Upper lobe of right lung (tissue), 1 donor: ENCODE results near the gene EIF4A3. TPM values are rescaled to one million over a fixed set of nuclear protein-coding genes. Genes with fewer than 3 reads are reported as not detected.
A peak's percentile ranks its signal among the peaks of the same experiment; 100 is the strongest.

Experiments used
- ATAC-seq: fragments of 200-7000 bp; cut with Tn5 transposase; one replicate; pipeline ENCODE4 v1.9.1; 2020; ENCODE audit warnings: mild to moderate bottlenecking, moderate library complexity
- DNase-seq: peaks from one replicate; pipeline ENCODE4 v3.0.0-alpha.2; 2020
- H3K27ac ChIP-seq: fragments of 200-600 bp; one replicate; pipeline ENCODE4 v1.8.0; 2022
- H3K27me3 ChIP-seq: fragments of 200-600 bp; one replicate; pipeline ENCODE4 v1.8.0; 2022; ENCODE audit warnings: mild to moderate bottlenecking
- H3K36me3 ChIP-seq: fragments of 200-600 bp; one replicate; pipeline ENCODE4 v1.8.0; 2022
- H3K4me1 ChIP-seq: fragments of 200-600 bp; one replicate; pipeline ENCODE4 v1.8.0; 2022
- H3K4me3 ChIP-seq: fragments of 200-600 bp; one replicate; pipeline ENCODE4 v1.8.0; 2022; ENCODE audit warnings: mild to moderate bottlenecking
- H3K9me3 ChIP-seq: fragments of 200-600 bp; one replicate; pipeline ENCODE4 v1.8.0; 2022
- CTCF ChIP-seq: fragments of 200-600 bp; IDR thresholded peaks from one replicate; pipeline ENCODE4 v1.8.0; 2022; ENCODE audit warnings: antibody characterized with exemption
- intact Hi-C: fragments of 100-400 bp; cut with DNase I; formaldehyde crosslinking; loops from one replicate; pipeline ENCODE4 v1.11.0; 2022
- total RNA-seq: library from RNA; stranded (reverse); fragmentation: NEBNext Ultra II Directional; extraction: Animal tissue kit (Norgen Biotek cat#: 25700); gene quantifications from one replicate; pipeline ENCODE4 v1.2.1, GENCODE V29; 2021
- donor health status: DM: no; HTN: yes; CAD: no; lungs with severe emphysema.

EIF4A3 gene
- total RNA-seq, 1 donor from 2014 or later: 56.0 TPM

- Histone ChIP-seq H3K27ac (no peak overlapping the region), H3K36me3 (no peaks in the 10 kb centered on the region), H3K4me3 (no peak overlapping the region), H3K27me3 (no peaks in the 10 kb centered on the region), H3K4me1 (no peaks in the 10 kb centered on the region), H3K9me3 (no peaks in the 10 kb centered on the region)
- peak; percentile 11 for TF ChIP-seq CTCF
- peak; percentile 67 for ATAC-seq
- intact Hi-C loops: no loop called here
- DNase-seq: no peak
These were observed 22.5 kb downstream of the EIF4A3 start for GRCh38 chr17:80124351-80124981.

GRCh38 chr17:80123791-80124190 lies 23.1 kb downstream of the EIF4A3 start:
- DNase-seq: no peak
- no peak for ATAC-seq
- Histone ChIP-seq H3K27me3 (no peaks in the 10 kb centered on the region), H3K4me1 (no peaks in the 10 kb centered on the region), H3K27ac (no peak overlapping the region), H3K36me3 (no peaks in the 10 kb centered on the region), H3K9me3 (no peaks in the 10 kb centered on the region), H3K4me3 (no peak overlapping the region)
- TF ChIP-seq CTCF: no peak
- intact Hi-C loops: no loop called here

- Histone ChIP-seq H3K4me3 (no peak overlapping the region), H3K36me3 (no peaks in the 10 kb centered on the region), H3K9me3 (no peaks in the 10 kb centered on the region), H3K27ac (no peak overlapping the region), H3K4me1 (no peaks in the 10 kb centered on the region), H3K27me3 (no peaks in the 10 kb centered on the region)
- ATAC-seq: no peak
- intact Hi-C loops: no loop called here
- TF ChIP-seq CTCF: no peak
- DNase-seq: no peak
These were observed 23.9 kb downstream of the EIF4A3 start for GRCh38 chr17:80122926-80123505.

- TF ChIP-seq CTCF: no peak
- DNase-seq (no peak), ATAC-seq (no peak)
- H3K27ac ChIP-seq: no peak overlapping the region
- H3K9me3 ChIP-seq: no peaks in the 10 kb centered on the region
- H3K36me3 ChIP-seq: no peaks in the 10 kb centered on the region
- H3K4me1 ChIP-seq: no peaks in the 10 kb centered on the region
- intact Hi-C loops: no loop called here
- no peaks in the 10 kb centered on the region for H3K27me3 ChIP-seq
- H3K4me3 ChIP-seq: no peak overlapping the region
These were observed 24.8 kb downstream of the EIF4A3 start for GRCh38 chr17:80122026-80122575.

GRCh38 chr17:80119839-80120238 lies 27.1 kb downstream of the EIF4A3 start:
- no peak for TF ChIP-seq CTCF
- no peaks in the 10 kb centered on the region for H3K36me3 ChIP-seq
- H3K27ac ChIP-seq: no peak overlapping the region
- H3K27me3 ChIP-seq: no peaks in the 10 kb centered on the region
- no peak overlapping the region for H3K4me3 ChIP-seq
- H3K9me3 ChIP-seq: no peaks in the 10 kb centered on the region
- H3K4me1 ChIP-seq: no peaks in the 10 kb centered on the region
- intact Hi-C loops: no loop called here
- no peak for ATAC-seq
- no peak for DNase-seq
